ENCODE data around the gene THRB.

DNA sequence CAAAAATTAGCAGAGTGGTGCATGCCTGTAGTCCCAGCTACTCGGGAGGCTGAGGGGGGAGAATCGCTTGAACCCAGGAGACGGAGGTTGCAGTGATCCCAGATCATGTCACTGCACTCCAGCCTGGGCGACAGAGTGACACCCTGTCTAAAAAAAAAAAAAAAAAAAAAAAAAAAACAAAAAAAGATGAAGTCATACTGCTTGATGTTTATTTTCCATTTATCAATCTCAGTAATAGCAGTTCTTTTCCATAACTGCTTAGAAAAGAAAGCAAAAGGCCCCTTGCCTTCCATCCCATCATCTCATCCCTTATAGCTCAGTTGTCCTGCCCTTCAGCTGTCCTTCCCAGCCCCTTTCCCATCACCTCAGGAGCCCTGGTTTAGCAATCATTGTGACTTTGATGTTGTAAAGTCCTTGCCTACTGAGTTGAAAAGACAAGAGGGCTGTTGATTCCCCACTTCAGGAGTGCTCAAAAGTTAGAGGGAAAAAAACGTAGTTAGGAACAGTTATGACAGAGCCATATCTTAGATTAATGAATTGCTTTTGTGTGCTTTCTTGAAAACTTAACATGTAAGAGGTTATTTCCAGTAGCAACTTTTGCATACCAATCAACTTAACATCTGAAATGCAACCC lies 18.0 kb upstream of the THRB start:
- TF ChIP-seq POLR2A (IDR thresholded peaks at IDR 0.05), result no peak
- TF ChIP-seq, protein P1, sequence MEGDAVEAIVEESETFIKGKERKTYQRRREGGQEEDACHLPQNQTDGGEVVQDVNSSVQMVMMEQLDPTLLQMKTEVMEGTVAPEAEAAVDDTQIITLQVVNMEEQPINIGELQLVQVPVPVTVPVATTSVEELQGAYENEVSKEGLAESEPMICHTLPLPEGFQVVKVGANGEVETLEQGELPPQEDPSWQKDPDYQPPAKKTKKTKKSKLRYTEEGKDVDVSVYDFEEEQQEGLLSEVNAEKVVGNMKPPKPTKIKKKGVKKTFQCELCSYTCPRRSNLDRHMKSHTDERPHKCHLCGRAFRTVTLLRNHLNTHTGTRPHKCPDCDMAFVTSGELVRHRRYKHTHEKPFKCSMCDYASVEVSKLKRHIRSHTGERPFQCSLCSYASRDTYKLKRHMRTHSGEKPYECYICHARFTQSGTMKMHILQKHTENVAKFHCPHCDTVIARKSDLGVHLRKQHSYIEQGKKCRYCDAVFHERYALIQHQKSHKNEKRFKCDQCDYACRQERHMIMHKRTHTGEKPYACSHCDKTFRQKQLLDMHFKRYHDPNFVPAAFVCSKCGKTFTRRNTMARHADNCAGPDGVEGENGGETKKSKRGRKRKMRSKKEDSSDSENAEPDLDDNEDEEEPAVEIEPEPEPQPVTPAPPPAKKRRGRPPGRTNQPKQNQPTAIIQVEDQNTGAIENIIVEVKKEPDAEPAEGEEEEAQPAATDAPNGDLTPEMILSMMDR (IDR thresholded peaks at IDR 0.05), result no peak

Measured in esophagus squamous epithelium (tissue), 4 donors.